Adrenal gland (tissue), 12 donors: Measurements from ENCODE around the gene SLC9A2. TPM values are rescaled to one million over a fixed set of nuclear protein-coding genes. Genes with fewer than 3 reads are reported as not detected.

Experiments
- DNase-seq, 7 donors: peaks; one replicate each; pipeline ENCODE4 v3.0.0-alpha.2; 2019 to 2020
- H3K27ac ChIP-seq, 5 donors: fragments of 200-600 bp; sonication (generic) in 4 of 5; 1 replicate in 3 of 5; 2 replicates in 2 of 5; pipeline versions ENCODE4 v1.5.1 to v1.8.0; 2016 to 2020; ENCODE audit warnings: mild to moderate bottlenecking in 1 of 5
- H3K27me3 ChIP-seq: fragments of 200-600 bp; 2 replicates; pipeline ENCODE4 v1.8.0; 2021
- H3K36me3 ChIP-seq, 2 donors: fragments of 200-600 bp; replicated peaks in 1 of 2; 1 replicate in 1 of 2; 2 replicates in 1 of 2; pipeline versions ENCODE4 v1.5.1 to v1.8.0; 2018 to 2022
- H3K4me1 ChIP-seq, 2 donors: fragments of 200-600 bp; replicated peaks in 1 of 2; 1 replicate in 1 of 2; 2 replicates in 1 of 2; pipeline versions ENCODE4 v1.5.1 to v1.8.0; 2018 to 2021
- H3K4me3 ChIP-seq, 4 donors: fragments of 200-600 bp; sonication (generic) in 3 of 4; one replicate each; pipeline ENCODE4 v1.5.1; 2016 to 2018
- H3K9me3 ChIP-seq, 3 donors: fragments of 200-600 bp; sonication (generic) in 1 of 3; replicated peaks in 1 of 3; 1 replicate in 2 of 3; 2 replicates in 1 of 3; pipeline versions ENCODE4 v1.5.1 to v1.8.0; 2016 to 2021
- POLR2A ChIP-seq, 2 donors: fragments of 450-650 bp; IDR thresholded peaks; one replicate each; pipeline ENCODE4 v1.6.1; 2017; ENCODE audit warnings: antibody characterized with exemption in 2 of 2, mild to moderate bottlenecking in 2 of 2, moderate library complexity in 1 of 2
- WGBS, 4 donors: extraction: QIAGEN DNeasy Blood & Tissue Kit in 2 of 4; methylation state at CpG; one replicate each; pipeline versions ENCODE4 v1.1.5 to v1.1.7; 2013 to 2017; 5-methylcytosine and 5-hydroxymethylcytosine counted together
- intact Hi-C, 2 donors: fragments of 100-400 bp; cut with DNase I; formaldehyde crosslinking; loops; one replicate each; pipeline versions ENCODE4 v1.14.1 to v1.15.0; 2022 to 2023
- polyA plus RNA-seq, 3 donors: library from polyadenylated mRNA; stranded (reverse); fragments of 200-250 nt in 2 of 3; fragments of 350-450 nt in 1 of 3; fragmentation: Illumina TruSeq in 1 of 3; extraction: RNeasy Lipid Tissue Mini Kit (QIAGEN cat#74804) in 1 of 3; gene quantifications; one replicate each; pipeline ENCODE4 v1.2.3, GENCODE V29; 2013 to 2014
- total RNA-seq, 9 donors: library from RNA; depleted of rRNA in 4 of 9; stranded (reverse); fragments of >200 nt in 4 of 9; fragments of 120-200 nt in 1 of 9; fragmentation: NEBNext Ultra II Directional in 1 of 9; extraction: Animal tissue kit (Norgen Biotek cat#: 25700) in 1 of 9; gene quantifications; one replicate each; pipeline versions ENCODE4 v1.1.0 to v1.2.4, GENCODE V29; 2013 to 2023
- TF ChIP-seq, protein P1 (sequence below), 6 experiments: fragments of 450-650 bp in 4 of 6; fragments of 200-600 bp in 2 of 6; sonication (generic) in 1 of 6; IDR thresholded peaks; 1 replicate in 5 of 6; 2 replicates in 1 of 6; pipeline versions ENCODE4 v1.5.1 to v1.8.0; 2016 to 2021; ENCODE audit warnings: antibody characterized with exemption in 6 of 6, mild to moderate bottlenecking in 2 of 6, moderate library complexity in 1 of 6
- donor health status: healthy with polysubstance abuse.
- donor health status: Bipolar disorder and iron deficiency.
- donor health status: DM: yes; HTN: yes; CAD: no.
- donor health status: DM: no; HTN: no; CAD: no.
- donor health status: DM: no; HTN: no; CAD: no.
- donor health status: DM: yes; HTN: yes; CAD: no.

The SLC9A2 gene
- total and polyA plus RNA-seq, 12 donors, result 0.03 to 2.1 (median 0.28) TPM; not detected in 2

DNA sequence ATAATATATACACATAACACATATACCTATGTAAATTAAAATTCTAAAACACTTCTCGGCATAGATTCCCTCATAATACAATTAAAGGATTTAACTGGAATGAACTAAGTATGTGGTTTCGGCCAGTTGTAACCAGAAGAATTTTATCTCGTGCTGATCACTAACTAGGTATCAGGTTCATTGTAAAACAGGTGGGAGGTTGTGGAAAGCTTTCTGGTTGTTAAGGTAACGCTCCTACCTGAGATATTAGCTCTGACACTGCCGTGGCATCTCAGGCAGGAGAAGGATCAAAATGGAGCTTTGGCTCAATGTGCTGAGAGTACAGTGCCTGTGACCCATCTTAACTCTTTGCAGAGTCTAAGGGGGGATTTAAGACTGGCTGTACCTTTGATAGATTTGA, 42.5 kb downstream of the SLC9A2 start:
- H3K27me3 ChIP-seq, result no peaks in the 10 kb centered on the region
- no peak for TF ChIP-seq POLR2A (IDR thresholded peaks at IDR 0.05)
- TF ChIP-seq, protein P1, sequence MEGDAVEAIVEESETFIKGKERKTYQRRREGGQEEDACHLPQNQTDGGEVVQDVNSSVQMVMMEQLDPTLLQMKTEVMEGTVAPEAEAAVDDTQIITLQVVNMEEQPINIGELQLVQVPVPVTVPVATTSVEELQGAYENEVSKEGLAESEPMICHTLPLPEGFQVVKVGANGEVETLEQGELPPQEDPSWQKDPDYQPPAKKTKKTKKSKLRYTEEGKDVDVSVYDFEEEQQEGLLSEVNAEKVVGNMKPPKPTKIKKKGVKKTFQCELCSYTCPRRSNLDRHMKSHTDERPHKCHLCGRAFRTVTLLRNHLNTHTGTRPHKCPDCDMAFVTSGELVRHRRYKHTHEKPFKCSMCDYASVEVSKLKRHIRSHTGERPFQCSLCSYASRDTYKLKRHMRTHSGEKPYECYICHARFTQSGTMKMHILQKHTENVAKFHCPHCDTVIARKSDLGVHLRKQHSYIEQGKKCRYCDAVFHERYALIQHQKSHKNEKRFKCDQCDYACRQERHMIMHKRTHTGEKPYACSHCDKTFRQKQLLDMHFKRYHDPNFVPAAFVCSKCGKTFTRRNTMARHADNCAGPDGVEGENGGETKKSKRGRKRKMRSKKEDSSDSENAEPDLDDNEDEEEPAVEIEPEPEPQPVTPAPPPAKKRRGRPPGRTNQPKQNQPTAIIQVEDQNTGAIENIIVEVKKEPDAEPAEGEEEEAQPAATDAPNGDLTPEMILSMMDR (IDR thresholded peaks at IDR 0.05), result no peak
- no peak overlapping the region for H3K4me3 ChIP-seq
- WGBS, 4 donors, result 85 to 94% (median 89%) methylated on average over 5 of the region's 5 CpGs
- no peaks in the 10 kb centered on the region for H3K4me1 ChIP-seq
- no peak for DNase-seq
- intact Hi-C loops, result no loop called here
- H3K27ac ChIP-seq, result no peak overlapping the region
- no peaks in the 10 kb centered on the region for H3K9me3 ChIP-seq
- no peaks in the 10 kb centered on the region for H3K36me3 ChIP-seq

DNA sequence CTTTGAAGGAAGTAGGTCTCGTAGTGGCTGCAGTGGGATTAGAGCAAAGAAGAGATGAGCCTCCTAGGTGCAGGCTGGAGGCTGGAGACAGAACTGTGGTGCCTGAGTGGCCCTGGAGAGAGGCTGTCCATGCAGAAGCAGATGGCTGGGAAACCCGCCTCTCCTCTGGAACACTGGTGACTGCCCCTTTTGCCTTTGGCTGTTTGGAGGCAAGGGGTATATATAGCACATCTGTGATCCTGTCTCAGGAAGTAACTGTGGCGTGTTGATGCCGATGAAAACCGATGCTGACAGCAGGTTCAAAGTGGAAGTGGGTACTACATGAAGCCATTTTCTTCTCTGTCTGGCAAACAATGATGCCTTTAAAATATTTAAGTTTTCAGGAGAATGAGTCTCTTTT, 43.5 kb downstream of the SLC9A2 start:
- intact Hi-C loops, result no loop called here
- no peaks in the 10 kb centered on the region for H3K36me3 ChIP-seq
- 71 to 78% (median 72%) methylated on average over 5 of the region's 5 CpGs for WGBS, 4 donors
- no peak for DNase-seq
- H3K4me3 ChIP-seq, result no peak overlapping the region
- no peaks in the 10 kb centered on the region for H3K4me1 ChIP-seq
- no peaks in the 10 kb centered on the region for H3K9me3 ChIP-seq
- no peak for TF ChIP-seq POLR2A (IDR thresholded peaks at IDR 0.05)
- TF ChIP-seq, protein P1 (IDR thresholded peaks at IDR 0.05), result no peak
- H3K27me3 ChIP-seq, result no peaks in the 10 kb centered on the region
- no peak overlapping the region for H3K27ac ChIP-seq

DNA sequence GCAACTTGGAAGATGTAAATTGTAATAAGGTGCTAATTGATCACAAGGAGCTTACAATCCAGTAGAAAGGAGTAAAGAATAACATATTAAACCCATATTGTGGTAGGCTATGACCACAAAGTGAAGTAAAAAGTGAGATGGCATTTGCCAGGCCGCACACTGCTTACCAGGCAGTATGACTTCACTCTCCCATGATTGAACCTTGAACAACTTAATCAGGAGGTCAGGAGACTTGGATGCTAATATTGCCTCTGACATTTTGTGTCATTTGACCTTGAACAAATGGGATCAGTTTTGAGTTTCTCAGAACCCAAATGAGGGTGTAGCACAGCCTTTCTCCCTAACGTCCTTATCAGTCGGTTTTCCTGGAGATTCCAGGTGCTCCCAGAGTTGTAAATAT, 44.0 kb downstream of the SLC9A2 start:
- WGBS, 4 donors, result 45 to 57% (median 48%) methylated on average over 3 of the region's 3 CpGs
- H3K36me3 ChIP-seq, result no peaks in the 10 kb centered on the region
- H3K27me3 ChIP-seq, result no peaks in the 10 kb centered on the region
- no peaks in the 10 kb centered on the region for H3K4me1 ChIP-seq
- H3K9me3 ChIP-seq, result no peaks in the 10 kb centered on the region
- no peak for DNase-seq
- no peak overlapping the region for H3K27ac ChIP-seq
- TF ChIP-seq, protein P1 (IDR thresholded peaks at IDR 0.05), result no peak
- no peak for TF ChIP-seq POLR2A (IDR thresholded peaks at IDR 0.05)
- H3K4me3 ChIP-seq, result no peak overlapping the region
- intact Hi-C loops, result no loop called here

DNA sequence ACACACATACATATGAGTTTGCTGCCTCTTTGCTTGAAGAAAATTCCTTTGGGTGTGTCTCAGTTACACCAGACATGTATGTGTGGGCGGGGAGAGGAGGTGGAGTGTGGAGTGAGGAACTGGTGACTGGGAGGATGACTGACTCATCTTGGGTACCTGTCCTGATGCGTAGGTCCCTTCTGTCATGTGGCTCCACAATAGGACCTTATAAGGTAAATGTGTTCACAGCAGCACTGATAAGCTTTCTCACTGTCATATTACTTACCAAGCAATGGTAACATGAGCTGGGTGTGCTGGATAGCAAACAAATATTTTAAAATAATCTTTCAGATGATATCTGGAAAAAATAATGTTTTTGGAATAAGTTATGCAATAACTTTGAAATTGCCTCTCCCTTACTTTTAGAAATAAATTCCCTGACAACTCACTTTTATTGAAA, 45.1 kb downstream of the SLC9A2 start:
- 62 to 84% (median 74%) methylated on average over 2 of the region's 2 CpGs for WGBS, 4 donors
- TF ChIP-seq, protein P1 (IDR thresholded peaks at IDR 0.05), result no peak
- TF ChIP-seq POLR2A (IDR thresholded peaks at IDR 0.05), result no peak
- Histone ChIP-seq H3K36me3 (no peaks in the 10 kb centered on the region), H3K4me3 (no peak overlapping the region), H3K27ac (no peak overlapping the region), H3K9me3 (no peaks in the 10 kb centered on the region), H3K27me3 (no peaks in the 10 kb centered on the region), H3K4me1 (no peaks in the 10 kb centered on the region)
- intact Hi-C loops, result no loop called here
- DNase-seq, result no peak
